Endothelial cell of umbilical vein (primary cell): ENCODE data around the gene SMAD3.

Source experiments
- CTCF ChIP-seq, 2 donors: IDR thresholded peaks; 1 replicate in 1 of 2; 2 replicates in 1 of 2; pipeline ENCODE4 v1.5.1; 2011; ENCODE audit warnings: low read length in 2 of 2, mild to moderate bottlenecking in 2 of 2, moderate library complexity in 2 of 2, control low read depth in 1 of 2, inconsistent platforms in 1 of 2, low read depth in 1 of 2; ENCODE audit not compliant: insufficient read depth in 1 of 2; ENCODE audit errors: extremely low read depth in 1 of 2
- EZH2 ChIP-seq: IDR thresholded peaks from 2 replicates; pipeline ENCODE4 v1.6.1; 2012; ENCODE audit warnings: borderline replicate concordance, low read depth, mild to moderate bottlenecking, moderate library complexity, low read length, inconsistent platforms; ENCODE audit not compliant: severe bottlenecking
- GATA2 ChIP-seq: IDR thresholded peaks from 2 replicates; pipeline ENCODE4 v1.7.0; 2011; ENCODE audit warnings: low read depth, mild to moderate bottlenecking, moderate library complexity, mixed read lengths, low read length; ENCODE audit not compliant: insufficient read length, insufficient read depth
- JUN ChIP-seq: IDR thresholded peaks from 2 replicates; pipeline ENCODE4 v1.6.1; 2011; ENCODE audit warnings: borderline replicate concordance, low read depth; ENCODE audit not compliant: insufficient read length, insufficient read depth
- MAX ChIP-seq: IDR thresholded peaks from 2 replicates; pipeline ENCODE4 v1.6.1; 2011; ENCODE audit not compliant: insufficient read depth, insufficient read length
- MYC ChIP-seq: IDR thresholded peaks from one replicate; pipeline ENCODE4 v1.6.1; 2011; ENCODE audit warnings: mild to moderate bottlenecking, low read depth, low read length
- POLR2A ChIP-seq: IDR thresholded peaks from 2 replicates; pipeline ENCODE4 v1.6.1; 2012; ENCODE audit warnings: low read depth, mild to moderate bottlenecking, control low read depth, low read length
- POLR2AphosphoS5 ChIP-seq: IDR thresholded peaks from 2 replicates; pipeline ENCODE4 v1.6.1; 2012; ENCODE audit warnings: low read depth, mild to moderate bottlenecking, control low read depth, low read length, moderate library complexity; ENCODE audit not compliant: insufficient read depth

GRCh38 chr15:67083135-67083762, 17.8 kb downstream of the SMAD3 start:
- TF ChIP-seq CTCF (IDR thresholded peaks at IDR 0.05; ENCODE audit: extremely low read depth in 1 of 2, insufficient read depth in 1 of 2, low read depth in 1 of 2, low read length in 2 of 2) (no peak), POLR2A (no peak), MYC (no peak), JUN (no peak), POLR2AphosphoS5 (no peak), EZH2 (no peak), MAX (no peak), GATA2 (no peak)
